ENCODE data around the gene SLC22A23. TPM values are rescaled to one million over a fixed set of nuclear protein-coding genes. Genes with fewer than 3 reads are reported as not detected.
"Not testable (repeated sequence)": the region's sequence is repeated elsewhere in the genome, so short reads cannot be mapped to it uniquely, and the experiment has no call there.

SLC22A23 gene
- total RNA-seq, 1 donor from 2014 or later: 5.7 TPM

GRCh38 chr6:3388786-3389185, 68.1 kb downstream of the SLC22A23 start:
- Histone ChIP-seq H3K4me1 (ENCODE audit: insufficient read depth, low read length) (peaks cover 38% of the 10 kb centered on the region), H3K27ac (ENCODE audit: low read depth, low read length) (no peak overlapping the region), H3K36me3 (ENCODE audit: insufficient read depth, low read length) (no peaks in the 10 kb centered on the region), H3K27me3 (ENCODE audit: insufficient read depth, low read length) (no peaks in the 10 kb centered on the region), H3K79me2 (ENCODE audit: insufficient read depth, low read length) (peaks cover 7% of the 10 kb centered on the region), H3K4me3 (ENCODE audit: insufficient read depth, low read depth, low read length) (no peak overlapping the region), H2AFZ (ENCODE audit: low read depth, low read length) (no peak overlapping the region), H3K9me3 (ENCODE audit: insufficient read depth, low read depth, low read length) (no peaks in the 10 kb centered on the region), H3K9ac (ENCODE audit: low read length) (no peak overlapping the region), H4K20me1 (ENCODE audit: insufficient read depth, low read length) (no peaks in the 10 kb centered on the region), H3K4me2 (ENCODE audit: low read length) (no peak overlapping the region)
- Mint-ChIP-seq H3K9me3 (ENCODE audit: unreplicated experiment) (peaks cover 2% of the 10 kb centered on the region), H3K4me3 (ENCODE audit: unreplicated experiment) (no peak overlapping the region), H3K36me3 (ENCODE audit: low read depth, unreplicated experiment) (no peaks in the 10 kb centered on the region), H3K27ac (ENCODE audit: unreplicated experiment) (no peak overlapping the region), H3K4me1 (ENCODE audit: low read depth, unreplicated experiment) (no peaks in the 10 kb centered on the region), H3K27me3 (ENCODE audit: low read depth, unreplicated experiment) (no peaks in the 10 kb centered on the region)
- no peak for DNase-seq (ENCODE audit: low read depth)
- TF ChIP-seq, protein P1, sequence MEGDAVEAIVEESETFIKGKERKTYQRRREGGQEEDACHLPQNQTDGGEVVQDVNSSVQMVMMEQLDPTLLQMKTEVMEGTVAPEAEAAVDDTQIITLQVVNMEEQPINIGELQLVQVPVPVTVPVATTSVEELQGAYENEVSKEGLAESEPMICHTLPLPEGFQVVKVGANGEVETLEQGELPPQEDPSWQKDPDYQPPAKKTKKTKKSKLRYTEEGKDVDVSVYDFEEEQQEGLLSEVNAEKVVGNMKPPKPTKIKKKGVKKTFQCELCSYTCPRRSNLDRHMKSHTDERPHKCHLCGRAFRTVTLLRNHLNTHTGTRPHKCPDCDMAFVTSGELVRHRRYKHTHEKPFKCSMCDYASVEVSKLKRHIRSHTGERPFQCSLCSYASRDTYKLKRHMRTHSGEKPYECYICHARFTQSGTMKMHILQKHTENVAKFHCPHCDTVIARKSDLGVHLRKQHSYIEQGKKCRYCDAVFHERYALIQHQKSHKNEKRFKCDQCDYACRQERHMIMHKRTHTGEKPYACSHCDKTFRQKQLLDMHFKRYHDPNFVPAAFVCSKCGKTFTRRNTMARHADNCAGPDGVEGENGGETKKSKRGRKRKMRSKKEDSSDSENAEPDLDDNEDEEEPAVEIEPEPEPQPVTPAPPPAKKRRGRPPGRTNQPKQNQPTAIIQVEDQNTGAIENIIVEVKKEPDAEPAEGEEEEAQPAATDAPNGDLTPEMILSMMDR (IDR thresholded peaks at IDR 0.05; ENCODE audit: insufficient read depth, low read depth, low read length): no peak
- TF ChIP-seq EZH2 (IDR thresholded peaks at IDR 0.05; ENCODE audit: insufficient read depth, low read length): no peak
- no peak for FAIRE-seq

- Mint-ChIP-seq H3K36me3 (ENCODE audit: low read depth, unreplicated experiment) (no peaks in the 10 kb centered on the region), H3K9me3 (ENCODE audit: unreplicated experiment) (peaks cover 2% of the 10 kb centered on the region), H3K27me3 (ENCODE audit: low read depth, unreplicated experiment) (no peaks in the 10 kb centered on the region), H3K4me3 (ENCODE audit: unreplicated experiment) (no peak overlapping the region), H3K27ac (ENCODE audit: unreplicated experiment) (no peak overlapping the region), H3K4me1 (ENCODE audit: low read depth, unreplicated experiment) (peaks cover 5% of the 10 kb centered on the region)
- H3K4me2 ChIP-seq (ENCODE audit: low read length): no peak overlapping the region
- H3K9ac ChIP-seq (ENCODE audit: low read length): no peak overlapping the region
- no peaks in the 10 kb centered on the region for H3K9me3 ChIP-seq (ENCODE audit: insufficient read depth, low read depth, low read length)
- H3K4me1 ChIP-seq (ENCODE audit: insufficient read depth, low read length): peaks cover 42% of the 10 kb centered on the region
- H2AFZ ChIP-seq (ENCODE audit: low read depth, low read length): no peak overlapping the region
- DNase-seq (ENCODE audit: low read depth) (no peak), FAIRE-seq (no peak)
- TF ChIP-seq, protein P1 (IDR thresholded peaks at IDR 0.05; ENCODE audit: insufficient read depth, low read depth, low read length): no peak
- TF ChIP-seq EZH2 (IDR thresholded peaks at IDR 0.05; ENCODE audit: insufficient read depth, low read length): no peak
- peaks cover 7% of the 10 kb centered on the region for H3K79me2 ChIP-seq (ENCODE audit: insufficient read depth, low read length)
- no peak overlapping the region for H3K27ac ChIP-seq (ENCODE audit: low read depth, low read length)
- no peaks in the 10 kb centered on the region for H4K20me1 ChIP-seq (ENCODE audit: insufficient read depth, low read length)
- no peaks in the 10 kb centered on the region for H3K27me3 ChIP-seq (ENCODE audit: insufficient read depth, low read length)
- H3K4me3 ChIP-seq (ENCODE audit: insufficient read depth, low read depth, low read length): no peak overlapping the region
- H3K36me3 ChIP-seq (ENCODE audit: insufficient read depth, low read length): no peaks in the 10 kb centered on the region
Observed at GRCh38 chr6:3386374-3386857, 70.4 kb downstream of the SLC22A23 start.

- no peak overlapping the region for H3K27ac ChIP-seq (ENCODE audit: low read depth, low read length)
- no peaks in the 10 kb centered on the region for H3K9me3 ChIP-seq (ENCODE audit: insufficient read depth, low read depth, low read length)
- Mint-ChIP-seq H3K27me3 (ENCODE audit: low read depth, unreplicated experiment) (no peaks in the 10 kb centered on the region), H3K4me1 (ENCODE audit: low read depth, unreplicated experiment) (peaks cover 5% of the 10 kb centered on the region), H3K36me3 (ENCODE audit: low read depth, unreplicated experiment) (no peaks in the 10 kb centered on the region), H3K9me3 (ENCODE audit: unreplicated experiment) (peaks cover 2% of the 10 kb centered on the region), H3K4me3 (ENCODE audit: unreplicated experiment) (no peak overlapping the region), H3K27ac (ENCODE audit: unreplicated experiment) (peak overlapping the region; percentile 13)
- peaks cover 7% of the 10 kb centered on the region for H3K79me2 ChIP-seq (ENCODE audit: insufficient read depth, low read length)
- H3K4me2 ChIP-seq (ENCODE audit: low read length): no peak overlapping the region
- peak; percentile 15 for DNase-seq (ENCODE audit: low read depth)
- no peaks in the 10 kb centered on the region for H3K27me3 ChIP-seq (ENCODE audit: insufficient read depth, low read length)
- H3K4me1 ChIP-seq (ENCODE audit: insufficient read depth, low read length): peaks cover 38% of the 10 kb centered on the region
- H3K9ac ChIP-seq (ENCODE audit: low read length): no peak overlapping the region
- no peaks in the 10 kb centered on the region for H4K20me1 ChIP-seq (ENCODE audit: insufficient read depth, low read length)
- no peak overlapping the region for H2AFZ ChIP-seq (ENCODE audit: low read depth, low read length)
- no peak for TF ChIP-seq EZH2 (IDR thresholded peaks at IDR 0.05; ENCODE audit: insufficient read depth, low read length)
- TF ChIP-seq, protein P1 (IDR thresholded peaks at IDR 0.05; ENCODE audit: insufficient read depth, low read depth, low read length): no peak
- FAIRE-seq: no peak
- no peak overlapping the region for H3K4me3 ChIP-seq (ENCODE audit: insufficient read depth, low read depth, low read length)
- H3K36me3 ChIP-seq (ENCODE audit: insufficient read depth, low read length): no peaks in the 10 kb centered on the region
Observed at GRCh38 chr6:3385660-3386151, 71.1 kb downstream of the SLC22A23 start.

DNA sequence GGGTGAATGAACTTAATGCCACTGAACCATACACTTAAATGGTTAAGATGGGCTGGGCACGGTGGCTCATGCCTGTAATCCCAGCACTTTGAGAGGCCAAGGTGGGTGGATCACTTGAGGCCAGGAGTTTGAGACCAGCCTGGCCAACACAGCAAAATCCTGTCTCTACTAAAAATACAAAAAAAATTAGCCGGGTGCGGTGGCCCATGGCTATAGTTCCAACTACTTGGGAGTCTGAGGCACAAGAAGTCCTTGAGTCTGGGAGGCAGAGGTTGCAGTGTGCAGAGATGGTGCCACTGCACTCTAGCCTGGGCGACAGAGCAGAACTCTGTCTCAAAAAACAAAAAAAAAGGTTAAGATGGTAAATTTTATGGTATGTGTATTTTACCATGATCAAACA, 71.7 kb downstream of the SLC22A23 start:
- H3K4me1 ChIP-seq (ENCODE audit: insufficient read depth, low read length): peaks cover 33% of the 10 kb centered on the region
- not testable (repeated sequence) for H3K27me3 ChIP-seq (ENCODE audit: insufficient read depth, low read length); H3K4me3 Mint-ChIP-seq (ENCODE audit: unreplicated experiment); DNase-seq (ENCODE audit: low read depth); H3K9me3 Mint-ChIP-seq (ENCODE audit: unreplicated experiment); H3K4me1 Mint-ChIP-seq (ENCODE audit: low read depth, unreplicated experiment); FAIRE-seq; H2AFZ ChIP-seq (ENCODE audit: low read depth, low read length); H3K4me2 ChIP-seq (ENCODE audit: low read length); H3K9me3 ChIP-seq (ENCODE audit: insufficient read depth, low read depth, low read length); H3K27ac Mint-ChIP-seq (ENCODE audit: unreplicated experiment); H3K9ac ChIP-seq (ENCODE audit: low read length); H3K36me3 ChIP-seq (ENCODE audit: insufficient read depth, low read length); H3K4me3 ChIP-seq (ENCODE audit: insufficient read depth, low read depth, low read length); H3K27ac ChIP-seq (ENCODE audit: low read depth, low read length); H3K27me3 Mint-ChIP-seq (ENCODE audit: low read depth, unreplicated experiment); H3K36me3 Mint-ChIP-seq (ENCODE audit: low read depth, unreplicated experiment); H4K20me1 ChIP-seq (ENCODE audit: insufficient read depth, low read length); H3K79me2 ChIP-seq (ENCODE audit: insufficient read depth, low read length)
